Endothelial cell of umbilical vein (primary cell): ENCODE data around the gene ADGRG3. TPM values are rescaled to one million over a fixed set of nuclear protein-coding genes. Genes with fewer than 3 reads are reported as not detected.

Source experiments
- BruUV-seq: library from RNA; stranded (reverse); fragments of 400-500 nt; replicated peaks from 2 replicates; lab custom pipeline; 2021; lab: Mats Ljungman, UMichigan
- CTCF ChIA-PET: fragments of 300-600, 350-600 bp; sonication (Branson Sonifier 250); formaldehyde crosslinking; loops from one replicate; lab custom pipeline; 2021; ENCODE audit warnings: antibody characterized with exemption, inconsistent platforms; lab: Charles Lee
- POLR2A ChIA-PET: fragments of 300-600, 350-600 bp; sonication (Branson Sonifier 250); formaldehyde crosslinking; loops from one replicate; lab custom pipeline; 2021; ENCODE audit warnings: antibody characterized with exemption, inconsistent platforms; lab: Charles Lee
- DNase-seq: peaks from one replicate; pipeline ENCODE4 v3.0.0-alpha.2; 2011; ENCODE audit warnings: low read depth, low spot score
- FAIRE-seq: peaks from 2 replicates; lab custom pipeline; 2011; peaks lifted over from hg19 to GRCh38; lab: Jason Lieb, UNC
- H2AFZ ChIP-seq: 2 replicates; pipeline ENCODE4 v1.6.0; 2012; ENCODE audit warnings: low read depth, low read length, control low read depth, inconsistent platforms
- H3K27ac ChIP-seq: 2 replicates; pipeline ENCODE4 v1.5.1; 2011; ENCODE audit warnings: low read depth, mild to moderate bottlenecking, control low read depth, low read length, moderate library complexity; ENCODE audit not compliant: insufficient read depth
- H3K27me3 ChIP-seq, 2 experiments: 2 replicates each; pipeline versions ENCODE4 v1.6.0 to v1.6.1; 2011; ENCODE audit warnings: low read length in 2 of 2, mixed read lengths in 1 of 2; ENCODE audit not compliant: control insufficient read depth in 2 of 2, insufficient read depth in 2 of 2
- H3K36me3 ChIP-seq, 2 experiments: 2 replicates in 1 of 2; 3 replicates in 1 of 2; pipeline ENCODE4 v1.5.1; 2011; ENCODE audit warnings: low read length in 2 of 2, mild to moderate bottlenecking in 1 of 2, moderate library complexity in 1 of 2; ENCODE audit not compliant: control insufficient read depth in 2 of 2, insufficient read depth in 2 of 2; ENCODE audit errors: extremely low read depth in 1 of 2
- H3K4me1 ChIP-seq: 3 replicates; pipeline ENCODE4 v1.5.1; 2011; ENCODE audit warnings: mild to moderate bottlenecking, low read length; ENCODE audit not compliant: control insufficient read depth, insufficient read depth; ENCODE audit errors: extremely low read depth
- H3K4me2 ChIP-seq: 2 replicates; pipeline ENCODE4 v1.6.1; 2011; ENCODE audit warnings: low read length, control low read depth, mixed read lengths; ENCODE audit not compliant: insufficient read depth
- H3K4me3 ChIP-seq, 3 experiments: fragments of 200-600 bp in 1 of 3; sonication (generic), shearing (Covaris generic) in 1 of 3; replicated peaks in 1 of 3; 2 replicates each; pipeline ENCODE4 v1.5.1; 2011 to 2016; ENCODE audit warnings: control low read depth in 3 of 3, low read length in 3 of 3, mild to moderate bottlenecking in 2 of 3, inconsistent platforms in 1 of 3, low read depth in 1 of 3, moderate library complexity in 1 of 3; ENCODE audit not compliant: insufficient read depth in 1 of 3
- H3K79me2 ChIP-seq: 2 replicates; pipeline ENCODE4 v1.6.0; 2012; ENCODE audit warnings: low read length, inconsistent platforms; ENCODE audit not compliant: control insufficient read depth, insufficient read depth
- H3K9ac ChIP-seq: replicated peaks from 2 replicates; pipeline ENCODE3; 2011; ENCODE audit warnings: low read length, control low read depth; ENCODE audit not compliant: insufficient read depth; ENCODE audit errors: extremely low read depth
- H3K9me1 ChIP-seq: replicated peaks from 3 replicates; pipeline ENCODE4 v1.6.0; 2011; ENCODE audit warnings: mild to moderate bottlenecking, low read length; ENCODE audit not compliant: control insufficient read depth, insufficient read depth; ENCODE audit errors: extremely low read depth
- H3K9me3 ChIP-seq: replicated peaks from 2 replicates; pipeline ENCODE4 v1.5.1; 2012; ENCODE audit warnings: low read length, inconsistent platforms; ENCODE audit not compliant: control insufficient read depth, insufficient read depth
- H4K20me1 ChIP-seq: replicated peaks from 2 replicates; pipeline ENCODE3; 2011; ENCODE audit warnings: mild to moderate bottlenecking, low read length; ENCODE audit not compliant: control insufficient read depth, insufficient read depth; ENCODE audit errors: extremely low read depth
- CTCF ChIP-seq, 2 donors: IDR thresholded peaks; 1 replicate in 1 of 2; 2 replicates in 1 of 2; pipeline ENCODE4 v1.5.1; 2011; ENCODE audit warnings: low read length in 2 of 2, mild to moderate bottlenecking in 2 of 2, moderate library complexity in 2 of 2, control low read depth in 1 of 2, inconsistent platforms in 1 of 2, low read depth in 1 of 2; ENCODE audit not compliant: insufficient read depth in 1 of 2; ENCODE audit errors: extremely low read depth in 1 of 2
- EZH2 ChIP-seq: IDR thresholded peaks from 2 replicates; pipeline ENCODE4 v1.6.1; 2012; ENCODE audit warnings: borderline replicate concordance, low read depth, mild to moderate bottlenecking, moderate library complexity, low read length, inconsistent platforms; ENCODE audit not compliant: severe bottlenecking
- FOS ChIP-seq: IDR thresholded peaks from 2 replicates; pipeline ENCODE4 v1.6.1; 2011; ENCODE audit warnings: mild to moderate bottlenecking, low read length, moderate library complexity, borderline replicate concordance; ENCODE audit not compliant: insufficient read depth
- GATA2 ChIP-seq: IDR thresholded peaks from 2 replicates; pipeline ENCODE4 v1.7.0; 2011; ENCODE audit warnings: low read depth, mild to moderate bottlenecking, moderate library complexity, mixed read lengths, low read length; ENCODE audit not compliant: insufficient read length, insufficient read depth
- JUN ChIP-seq: IDR thresholded peaks from 2 replicates; pipeline ENCODE4 v1.6.1; 2011; ENCODE audit warnings: borderline replicate concordance, low read depth; ENCODE audit not compliant: insufficient read length, insufficient read depth
- MAX ChIP-seq: IDR thresholded peaks from 2 replicates; pipeline ENCODE4 v1.6.1; 2011; ENCODE audit not compliant: insufficient read depth, insufficient read length
- MYC ChIP-seq: IDR thresholded peaks from one replicate; pipeline ENCODE4 v1.6.1; 2011; ENCODE audit warnings: mild to moderate bottlenecking, low read depth, low read length
- POLR2A ChIP-seq: IDR thresholded peaks from 2 replicates; pipeline ENCODE4 v1.6.1; 2012; ENCODE audit warnings: low read depth, mild to moderate bottlenecking, control low read depth, low read length
- POLR2AphosphoS5 ChIP-seq: IDR thresholded peaks from 2 replicates; pipeline ENCODE4 v1.6.1; 2012; ENCODE audit warnings: low read depth, mild to moderate bottlenecking, control low read depth, low read length, moderate library complexity; ENCODE audit not compliant: insufficient read depth
- dilution Hi-C: fragments of 300-500 bp; cut with MboI; formaldehyde crosslinking; loops from one replicate; pipeline ENCODE4 v1.15.0; 2019; ENCODE audit warnings: low sequenced_read_pairs; ENCODE audit not compliant: extremely low pct_ligation_motif_present
- intact Hi-C: fragments of 100-400 bp; cut with micrococcal nuclease; formaldehyde crosslinking; loops from one replicate; pipeline ENCODE4 v1.10.0; 2022
- polyA plus RNA-seq, 4 experiments: library from polyadenylated mRNA; depleted of rRNA in 3 of 4; stranded (reverse) in 3 of 4; unstranded in 1 of 4; fragments of >200 nt; gene quantifications; 2 replicates each; pipeline versions ENCODE4 v1.2.1 to v1.2.3, GENCODE V29; 2011 to 2012; ENCODE audit warnings: missing spikeins in 1 of 4
- total RNA-seq: library from RNA; stranded (reverse); gene quantifications from 2 replicates; pipeline ENCODE4 v1.2.3, GENCODE V29; 2021

The ADGRG3 gene
- total and polyA plus RNA-seq, 2 donors (not counting 3 experiments of a cell fraction or from before 2014, with no cell fraction given): not detected

GRCh38 chr16:57630931-57631845, 36.9 kb upstream of the ADGRG3 start:
- H3K4me2 ChIP-seq: no peak overlapping the region
- H2AFZ ChIP-seq: no peak overlapping the region
- BruUV-seq: no TSS peak
- H4K20me1 ChIP-seq: no peaks in the 10 kb centered on the region
- no peak for FAIRE-seq
- CTCF ChIA-PET: interaction anchor here (0.6 to 2.0 kb wide), 5 partner anchors 13 to 40 kb away, joined by 3 to 7 read pairs (median 5); no protein-coding TSS in a partner anchor
- no peak overlapping the region for H3K4me3 ChIP-seq
- no peaks in the 10 kb centered on the region for H3K9me3 ChIP-seq
- H3K27me3 ChIP-seq: no peaks in the 10 kb centered on the region
- H3K9me1 ChIP-seq: no peaks in the 10 kb centered on the region
- H3K36me3 ChIP-seq: no peaks in the 10 kb centered on the region
- DNase-seq: no peak
- dilution Hi-C loops (no loop called here), intact Hi-C loops (no loop called here)
- no peak for TF ChIP-seq FOS
- H3K9ac ChIP-seq: no peak overlapping the region
- no peak overlapping the region for H3K27ac ChIP-seq
- peaks cover 76% of the 10 kb centered on the region for H3K79me2 ChIP-seq
- POLR2A ChIA-PET: no interaction called here
- peaks cover 60% of the 10 kb centered on the region for H3K4me1 ChIP-seq

- H3K79me2 ChIP-seq: peaks cover 88% of the 10 kb centered on the region
- BruUV-seq: no TSS peak
- no peak overlapping the region for H3K27ac ChIP-seq
- no peaks in the 10 kb centered on the region for H4K20me1 ChIP-seq
- H3K4me2 ChIP-seq: no peak overlapping the region
- H3K27me3 ChIP-seq: no peaks in the 10 kb centered on the region
- intact Hi-C loops (no loop called here), dilution Hi-C loops (no loop called here)
- FAIRE-seq (no peak), DNase-seq (no peak)
- H3K9ac ChIP-seq: no peak overlapping the region
- H3K4me3 ChIP-seq: no peak overlapping the region
- no peak overlapping the region for H2AFZ ChIP-seq
- H3K9me3 ChIP-seq: no peaks in the 10 kb centered on the region
- no peaks in the 10 kb centered on the region for H3K36me3 ChIP-seq
- no peaks in the 10 kb centered on the region for H3K9me1 ChIP-seq
- ChIA-PET POLR2A (no interaction called here), CTCF (interaction anchor here (0.6 to 3.0 kb wide), 4 partner anchors 11 to 42 kb away, joined by 3 to 17 read pairs (median 6); no protein-coding TSS in a partner anchor)
- peaks cover 73% of the 10 kb centered on the region for H3K4me1 ChIP-seq
- TF ChIP-seq JUN (no peak), MYC (no peak), GATA2 (no peak), MAX (no peak), FOS (no peak), EZH2 (no peak), POLR2AphosphoS5 (no peak), POLR2A (no peak), CTCF (IDR thresholded peaks at IDR 0.05; ENCODE audit: extremely low read depth in 1 of 2, insufficient read depth in 1 of 2, low read depth in 1 of 2, low read length in 2 of 2) (no peak)
Observed at GRCh38 chr16:57632568-57632967, 35.5 kb upstream of the ADGRG3 start.
